GM23248 (cell line): ENCODE data around the gene DDX39B. TPM values are rescaled to one million over a fixed set of nuclear protein-coding genes. Genes with fewer than 3 reads are reported as not detected.

ENCODE experiments used
- DNase-seq: peaks from one replicate; pipeline ENCODE4 v3.0.0-alpha.2; 2015
- H2AFZ ChIP-seq: fragments of 200-600 bp; sonication (generic); 2 replicates; pipeline ENCODE4 v1.6.1; 2016; ENCODE audit warnings: antibody characterized with exemption
- H3F3A ChIP-seq: fragments of 200-600 bp; sonication (generic); 2 replicates; pipeline ENCODE4 v1.6.1; 2016; ENCODE audit warnings: mild to moderate bottlenecking, antibody characterized with exemption, mixed run types; ENCODE audit not compliant: insufficient read depth
- H3K27ac ChIP-seq: fragments of 200-600 bp; sonication (generic); 2 replicates; pipeline ENCODE4 v1.5.1; 2016; ENCODE audit warnings: mild to moderate bottlenecking
- H3K27me3 ChIP-seq: fragments of 200-600 bp; sonication (generic); replicated peaks from 2 replicates; pipeline ENCODE4 v1.6.1; 2016; ENCODE audit warnings: mild to moderate bottlenecking; ENCODE audit not compliant: insufficient read depth
- H3K36me3 ChIP-seq: fragments of 200-600 bp; sonication (generic); 2 replicates; pipeline ENCODE4 v1.6.1; 2016; ENCODE audit warnings: low read depth, mild to moderate bottlenecking
- H3K4me1 ChIP-seq: fragments of 200-600 bp; sonication (generic); 2 replicates; pipeline ENCODE4 v1.6.1; 2016; ENCODE audit warnings: mild to moderate bottlenecking; ENCODE audit not compliant: insufficient read depth
- H3K4me2 ChIP-seq: fragments of 200-600 bp; sonication (generic); one replicate; pipeline ENCODE4 v1.6.1; 2016; ENCODE audit warnings: mild to moderate bottlenecking; ENCODE audit not compliant: unreplicated experiment
- H3K4me3 ChIP-seq: fragments of 200-600 bp; sonication (generic); 2 replicates; pipeline ENCODE4 v1.5.1; 2016; ENCODE audit warnings: mild to moderate bottlenecking
- H3K79me2 ChIP-seq: fragments of 200-600 bp; sonication (generic); 2 replicates; pipeline ENCODE4 v1.6.1; 2016; ENCODE audit warnings: mild to moderate bottlenecking; ENCODE audit not compliant: insufficient read depth
- H3K9ac ChIP-seq: fragments of 200-600 bp; sonication (generic); 2 replicates; pipeline ENCODE4 v1.6.1; 2016; ENCODE audit warnings: mild to moderate bottlenecking
- H3K9me2 ChIP-seq: fragments of 200-600 bp; sonication (generic); 2 replicates; pipeline ENCODE4 v1.6.1; 2016; ENCODE audit warnings: mixed run types, mild to moderate bottlenecking, moderate library complexity; ENCODE audit not compliant: insufficient read depth
- H3K9me3 ChIP-seq: fragments of 200-600 bp; sonication (generic); one replicate; pipeline ENCODE4 v1.6.1; 2017; ENCODE audit warnings: low read depth
- H4K20me1 ChIP-seq: fragments of 200-600 bp; sonication (generic); 2 replicates; pipeline ENCODE4 v1.6.0; 2016; ENCODE audit not compliant: insufficient read depth
- EZH2 ChIP-seq: fragments of 200-600 bp; sonication (generic); IDR thresholded peaks from 2 replicates; pipeline ENCODE4 v1.6.1; 2018; ENCODE audit warnings: antibody characterized with exemption, mild to moderate bottlenecking; ENCODE audit not compliant: insufficient read depth, poor library complexity, severe bottlenecking
- EZH2phosphoT487 ChIP-seq: fragments of 200-600 bp; sonication (generic); IDR thresholded peaks from 2 replicates; pipeline ENCODE4 v1.6.1; 2018; ENCODE audit warnings: antibody characterized with exemption, moderate library complexity, mild to moderate bottlenecking, low read depth; ENCODE audit not compliant: insufficient read depth
- WGBS, 2 experiments: methylation state at CpG; one replicate each; pipeline ENCODE4 v1.1.6; 2015 to 2017; ENCODE audit warnings: low lambda C conversion rate in 2 of 2, low coverage in 1 of 2; ENCODE audit errors: missing lambda C conversion rate in 2 of 2; 5-methylcytosine and 5-hydroxymethylcytosine counted together
- in situ Hi-C: fragments of 300-500 bp; cut with MboI; formaldehyde crosslinking; loops from 2 replicates; pipeline ENCODE4 v1.15.0; 2020
- polyA plus RNA-seq: library from polyadenylated mRNA; unstranded; fragments of >200 nt; fragmentation: Nextera tagmentation; extraction: Ambion mirVana; gene quantifications from 2 replicates; pipeline ENCODE4 v1.2.1, GENCODE V29; 2016
- total RNA-seq: library from RNA; depleted of rRNA; stranded (reverse); fragments of >200 nt; shearing (Covaris generic); gene quantifications from 2 replicates; pipeline ENCODE4 v1.2.3, GENCODE V29; 2014

Gene DDX39B
- total and polyA plus RNA-seq, 2 experiments from 2014 or later, result 197 to 415 TPM

DNA sequence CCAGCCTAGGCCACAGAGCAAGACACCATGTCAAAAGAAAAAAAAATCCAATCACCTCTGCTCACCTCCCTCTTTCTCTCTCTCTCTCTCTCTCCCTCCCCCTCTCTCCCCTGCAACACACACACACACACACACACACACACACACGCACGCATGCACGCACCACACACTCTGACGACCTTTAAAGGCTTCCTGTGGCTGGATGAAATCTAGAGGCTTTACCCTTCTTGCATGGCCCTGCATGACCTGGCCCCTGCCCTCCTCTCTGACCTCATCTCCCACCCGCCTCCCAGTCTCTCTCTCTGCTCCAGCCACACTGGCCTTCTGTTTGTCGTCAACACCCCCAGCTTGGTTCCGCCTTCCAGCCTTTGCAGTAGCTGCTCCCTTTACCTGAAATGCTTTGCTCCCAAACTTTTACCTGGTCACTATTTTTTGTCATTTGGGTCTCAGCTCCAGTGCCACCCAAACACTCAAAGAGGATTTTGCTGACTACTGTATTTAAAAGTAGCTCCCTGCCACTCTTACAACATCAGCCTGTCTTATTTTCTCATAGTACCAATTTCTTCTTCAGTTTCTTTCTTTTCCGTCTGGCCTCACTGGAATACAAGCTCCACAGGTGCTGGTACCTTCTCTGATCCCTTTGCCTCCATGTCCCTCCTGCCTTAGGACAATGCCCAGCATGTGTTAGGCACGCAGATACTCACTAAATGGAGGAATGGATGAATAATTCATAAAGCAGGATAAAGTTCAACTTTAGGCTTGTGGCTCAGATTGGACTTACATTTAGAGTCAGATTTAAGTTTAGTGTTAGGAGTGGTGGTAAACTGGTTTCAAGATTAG is 25.9 kb upstream of the DDX39B start:
- H3K9me2 ChIP-seq, result no peaks in the 10 kb centered on the region
- H3F3A ChIP-seq, result peaks cover 11% of the 10 kb centered on the region
- no peaks in the 10 kb centered on the region for H3K79me2 ChIP-seq
- H3K27me3 ChIP-seq, result no peaks in the 10 kb centered on the region
- peaks cover 10% of the 10 kb centered on the region for H3K4me1 ChIP-seq
- in situ Hi-C loops, result no loop called here
- H3K36me3 ChIP-seq, result no peaks in the 10 kb centered on the region
- no peak for TF ChIP-seq EZH2
- no peak for TF ChIP-seq EZH2phosphoT487
- H3K9me3 ChIP-seq, result no peaks in the 10 kb centered on the region
- no peak overlapping the region for H2AFZ ChIP-seq
- no peak for DNase-seq
- no peak overlapping the region for H3K9ac ChIP-seq
- H3K4me2 ChIP-seq, result no peak overlapping the region
- no peaks in the 10 kb centered on the region for H4K20me1 ChIP-seq
- no peak overlapping the region for H3K4me3 ChIP-seq
- 31 to 43% methylated on average over 8 to 9 of the region's 9 CpGs for WGBS, 2 experiments
- H3K27ac ChIP-seq, result no peak overlapping the region

- Histone ChIP-seq H2AFZ (no peak overlapping the region), H3K9ac (peak overlapping the region; percentile 31; the same call in 1 of the 2 replicates), H3K9me3 (no peaks in the 10 kb centered on the region), H3K79me2 (no peaks in the 10 kb centered on the region), H3K4me3 (no peak overlapping the region), H3K36me3 (no peaks in the 10 kb centered on the region; the same call in 1 of the 2 replicates), H3K4me1 (peaks cover 41% of the 10 kb centered on the region), H3K4me2 (peak overlapping the region; percentile 65), H3K27me3 (no peaks in the 10 kb centered on the region), H4K20me1 (no peaks in the 10 kb centered on the region), H3F3A (peaks cover 50% of the 10 kb centered on the region), H3K9me2 (no peaks in the 10 kb centered on the region), H3K27ac (peak overlapping the region; percentile 58)
- in situ Hi-C loops, result no loop called here
- TF ChIP-seq EZH2phosphoT487 (no peak), EZH2 (no peak)
- DNase-seq, result no peak
These were observed 18.9 kb upstream of the DDX39B start for GRCh38 chr6:31560697-31561058.

GRCh38 chr6:31559958-31560696 is 18.3 kb upstream of the DDX39B start:
- 75 to 78% methylated on average over 7 of the region's 7 CpGs for WGBS, 2 experiments
- peak overlapping the region; percentile 58 for H3K27ac ChIP-seq
- H3K36me3 ChIP-seq, result no peaks in the 10 kb centered on the region; the same call in 1 of the 2 replicates
- H3K9me3 ChIP-seq, result no peaks in the 10 kb centered on the region
- no peaks in the 10 kb centered on the region for H3K27me3 ChIP-seq
- peak overlapping the region; percentile 16; the same call in 1 of the 2 replicates for H3K4me3 ChIP-seq
- in situ Hi-C loops, result no loop called here
- H4K20me1 ChIP-seq, result no peaks in the 10 kb centered on the region
- H3K4me2 ChIP-seq, result peak overlapping the region; percentile 65
- DNase-seq, result peak; percentile 75
- no peak overlapping the region for H2AFZ ChIP-seq
- H3K79me2 ChIP-seq, result peaks cover 4% of the 10 kb centered on the region; the same call in 1 of the 2 replicates
- no peaks in the 10 kb centered on the region for H3K9me2 ChIP-seq
- H3K4me1 ChIP-seq, result peaks cover 41% of the 10 kb centered on the region
- peaks cover 50% of the 10 kb centered on the region for H3F3A ChIP-seq
- no peak for TF ChIP-seq EZH2
- TF ChIP-seq EZH2phosphoT487, result no peak
- peak overlapping the region; percentile 31; the same call in 1 of the 2 replicates for H3K9ac ChIP-seq

DNA sequence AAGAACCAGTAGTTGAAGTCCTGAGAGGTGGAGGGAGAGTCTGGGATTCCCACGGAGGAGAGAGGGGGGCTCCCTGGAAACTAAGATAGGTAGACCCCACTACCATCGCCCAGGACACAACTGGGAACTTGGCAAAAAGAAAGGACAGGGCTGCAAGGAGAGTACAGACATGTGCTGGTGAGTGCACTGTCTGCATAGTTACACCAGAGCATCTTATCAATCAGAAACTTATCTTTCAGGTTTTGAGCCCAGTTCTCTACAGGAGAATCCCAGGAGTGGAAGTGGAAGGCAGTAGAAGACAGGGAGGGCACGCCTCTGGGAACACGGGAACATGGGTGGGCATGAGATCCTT is 17.8 kb upstream of the DDX39B start:
- Histone ChIP-seq H3K4me3 (no peak overlapping the region), H3K36me3 (peaks cover 4% of the 10 kb centered on the region; the same call in 1 of the 2 replicates), H2AFZ (no peak overlapping the region), H3K9me3 (no peaks in the 10 kb centered on the region), H3K4me1 (peaks cover 41% of the 10 kb centered on the region), H3K27me3 (no peaks in the 10 kb centered on the region), H3K27ac (peak overlapping the region; percentile 58), H3K9ac (peak overlapping the region; percentile 31; the same call in 1 of the 2 replicates), H4K20me1 (no peaks in the 10 kb centered on the region), H3K9me2 (no peaks in the 10 kb centered on the region), H3F3A (peaks cover 50% of the 10 kb centered on the region), H3K4me2 (peak overlapping the region; percentile 65), H3K79me2 (peaks cover 9% of the 10 kb centered on the region)
- WGBS, 2 experiments, result 86 to 92% methylated on average over 4 of the region's 4 CpGs
- no peak for DNase-seq
- TF ChIP-seq EZH2phosphoT487 (no peak), EZH2 (no peak)
- in situ Hi-C loops, result no loop called here
